ENCODE results near the gene NLRP10. TPM values are rescaled to one million over a fixed set of nuclear protein-coding genes. Genes with fewer than 3 reads are reported as not detected.

The NLRP10 gene
- total RNA-seq, 1 experiment from 2014 or later = 1.3 TPM

DNA sequence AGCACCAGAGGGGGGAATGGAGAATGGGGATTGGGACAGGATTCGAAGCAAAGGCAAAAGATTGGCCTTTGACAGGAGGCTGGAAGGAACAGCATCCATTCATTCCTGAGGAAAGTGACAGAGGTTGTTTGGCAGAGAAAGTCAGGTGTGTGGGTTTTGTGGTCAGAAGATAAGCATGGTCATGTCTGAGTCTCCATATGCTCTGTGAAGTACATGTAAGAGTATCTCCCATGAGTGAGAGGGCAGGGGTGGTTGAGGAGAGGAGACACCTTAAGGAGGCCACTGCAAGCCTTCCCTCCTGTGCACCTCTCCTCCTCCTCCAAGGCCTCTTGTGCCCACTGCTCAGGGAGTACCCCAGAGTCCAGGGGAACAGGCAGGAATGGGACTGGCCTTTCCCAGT, 1.9 kb upstream of the NLRP10 start:
- H3K27me3 Mint-ChIP-seq (ENCODE audit: insufficient read depth, unreplicated experiment) = no peaks in the 10 kb centered on the region
- H3K36me3 Mint-ChIP-seq (ENCODE audit: insufficient read depth, unreplicated experiment) = no peaks in the 10 kb centered on the region
- no peak overlapping the region for H3K27ac Mint-ChIP-seq (ENCODE audit: low read depth, unreplicated experiment)
- intact Hi-C loops (cut with micrococcal nuclease) = no loop called here
- no peak for TF ChIP-seq CTCF (IDR thresholded peaks at IDR 0.05; ENCODE audit: unreplicated experiment)
- no peak overlapping the region for H3K4me3 Mint-ChIP-seq (ENCODE audit: unreplicated experiment)
- POLR2A ChIA-PET = no interaction called here
- no peak for DNase-seq (ENCODE audit: unreplicated experiment)
- peaks cover 27% of the 10 kb centered on the region for H3K4me1 Mint-ChIP-seq (ENCODE audit: insufficient read depth, unreplicated experiment)
- no peaks in the 10 kb centered on the region for H3K9me3 Mint-ChIP-seq (ENCODE audit: unreplicated experiment)
- BruUV-seq (replicated peaks) = no TSS peak
- CTCF ChIA-PET = no interaction called here

GRCh38 chr11:7964873-7965272, 374 bp downstream of the NLRP10 start:
- intact Hi-C loops (cut with micrococcal nuclease) = no loop called here
- POLR2A ChIA-PET = no interaction called here
- CTCF ChIA-PET = interaction anchor here (0.6 to 1.4 kb wide), 5 partner anchors 10 to 351 kb away, joined by 3 to 9 read pairs (median 4); partner anchors contain the start of gene EIF3F
- Mint-ChIP-seq H3K27me3 (ENCODE audit: insufficient read depth, unreplicated experiment) (no peaks in the 10 kb centered on the region), H3K27ac (ENCODE audit: low read depth, unreplicated experiment) (peak overlapping the region; percentile 50), H3K9me3 (ENCODE audit: unreplicated experiment) (no peaks in the 10 kb centered on the region), H3K36me3 (ENCODE audit: insufficient read depth, unreplicated experiment) (no peaks in the 10 kb centered on the region), H3K4me3 (ENCODE audit: unreplicated experiment) (no peak overlapping the region), H3K4me1 (ENCODE audit: insufficient read depth, unreplicated experiment) (peaks cover 27% of the 10 kb centered on the region)
- TF ChIP-seq CTCF (IDR thresholded peaks at IDR 0.05; ENCODE audit: unreplicated experiment) = no peak
- DNase-seq (ENCODE audit: unreplicated experiment) = no peak
- BruUV-seq (replicated peaks) = TSS peak; percentile 84

DNA sequence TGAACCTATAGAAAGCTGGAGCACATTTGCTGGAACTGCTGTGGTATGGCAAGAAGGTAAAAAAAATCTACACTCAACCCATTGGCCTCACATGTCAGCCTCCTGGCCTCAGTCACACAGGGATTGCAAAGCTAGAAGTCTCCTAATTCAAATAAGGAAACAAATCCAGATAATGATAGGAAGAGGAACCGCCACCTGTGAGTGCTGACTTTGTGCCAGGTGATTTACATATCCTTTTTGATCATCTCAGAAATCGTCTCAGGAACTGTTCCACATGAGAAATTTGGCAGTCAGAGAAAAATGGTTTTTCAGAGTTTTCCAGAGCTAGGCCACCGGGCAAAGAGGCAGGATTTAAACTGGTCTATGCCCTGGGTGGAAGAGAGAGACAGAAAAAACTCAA, 986 bp downstream of the NLRP10 start:
- Mint-ChIP-seq H3K27ac (ENCODE audit: low read depth, unreplicated experiment) (peak overlapping the region; percentile 50), H3K4me3 (ENCODE audit: unreplicated experiment) (no peak overlapping the region), H3K4me1 (ENCODE audit: insufficient read depth, unreplicated experiment) (peaks cover 27% of the 10 kb centered on the region), H3K9me3 (ENCODE audit: unreplicated experiment) (no peaks in the 10 kb centered on the region), H3K36me3 (ENCODE audit: insufficient read depth, unreplicated experiment) (no peaks in the 10 kb centered on the region), H3K27me3 (ENCODE audit: insufficient read depth, unreplicated experiment) (no peaks in the 10 kb centered on the region)
- no peak for DNase-seq (ENCODE audit: unreplicated experiment)
- ChIA-PET POLR2A (interaction anchor here (0.7 kb wide), 2 partner anchors 70 to 71 kb away, joined by 3 read pairs; no protein-coding TSS in a partner anchor), CTCF (interaction anchor here (0.6 to 1.4 kb wide), 5 partner anchors 11 to 275 kb away, joined by 3 to 9 read pairs (median 4); partner anchors contain the start of gene EIF3F)
- intact Hi-C loops (cut with micrococcal nuclease) = no loop called here
- BruUV-seq (replicated peaks) = no TSS peak
- TF ChIP-seq CTCF (IDR thresholded peaks at IDR 0.05; ENCODE audit: unreplicated experiment) = no peak

GRCh38 chr11:7955191-7955590, 10.1 kb downstream of the NLRP10 start:
- Mint-ChIP-seq H3K36me3 (ENCODE audit: insufficient read depth, unreplicated experiment) (no peaks in the 10 kb centered on the region), H3K4me1 (ENCODE audit: insufficient read depth, unreplicated experiment) (no peaks in the 10 kb centered on the region), H3K4me3 (ENCODE audit: unreplicated experiment) (no peak overlapping the region), H3K27ac (ENCODE audit: low read depth, unreplicated experiment) (no peak overlapping the region), H3K27me3 (ENCODE audit: insufficient read depth, unreplicated experiment) (no peaks in the 10 kb centered on the region), H3K9me3 (ENCODE audit: unreplicated experiment) (no peaks in the 10 kb centered on the region)
- DNase-seq (ENCODE audit: unreplicated experiment) = no peak
- ChIA-PET CTCF (interaction anchor here (0.6 kb wide), 1 partner anchor 551 kb away, joined by 7 read pairs; no protein-coding TSS in a partner anchor), POLR2A (no interaction called here)
- no peak for TF ChIP-seq CTCF (IDR thresholded peaks at IDR 0.05; ENCODE audit: unreplicated experiment)
- no TSS peak for BruUV-seq (replicated peaks)
- intact Hi-C loops (cut with micrococcal nuclease) = no loop called here
